GM19328 (cell line): Measurements from ENCODE around the gene MELK.
"Not testable (repeated sequence)": the region's sequence is repeated elsewhere in the genome, so short reads cannot be mapped to it uniquely, and the experiment has no call there.

Experiments used
- ATAC-seq: cut with Tn5 transposase; IDR thresholded peaks from one replicate; pipeline ENCODE4 v1.9.1; 2021; ENCODE audit warnings: mild to moderate bottlenecking, moderate library complexity; ENCODE audit not compliant: unreplicated experiment

MELK gene

GRCh38 chr9:36572515-36573418 is at the start of gene MELK:
Gene MELK (plus strand): TSS chr9:36572895. CDS start chr9:36581682, 8,787 bp downstream.
- ATAC-seq = peak; percentile 74

GRCh38 chr9:36530224-36530623 is 42.5 kb upstream of the MELK start:
- ATAC-seq = no peak

GRCh38 chr9:36532353-36532752 is 40.3 kb upstream of the MELK start:
- no peak for ATAC-seq

- ATAC-seq = not testable (repeated sequence)
These were observed 39.0 kb upstream of the MELK start for GRCh38 chr9:36533726-36534125.

GRCh38 chr9:36535107-36535506 is 37.6 kb upstream of the MELK start:
- no peak for ATAC-seq

- ATAC-seq = no peak
These were observed 34.8 kb upstream of the MELK start for GRCh38 chr9:36537861-36538260.

- ATAC-seq = no peak
These were observed 30.3 kb upstream of the MELK start for GRCh38 chr9:36542355-36542754.

GRCh38 chr9:36543916-36544315 is 28.8 kb upstream of the MELK start:
- no peak for ATAC-seq

GRCh38 chr9:36547598-36547997 is 25.1 kb upstream of the MELK start:
- no peak for ATAC-seq

GRCh38 chr9:36548454-36548853 is 24.2 kb upstream of the MELK start:
- ATAC-seq = no peak

GRCh38 chr9:36550135-36550534 is 22.6 kb upstream of the MELK start:
- ATAC-seq = no peak

- not testable (repeated sequence) for ATAC-seq
These were observed 22.0 kb upstream of the MELK start for GRCh38 chr9:36550631-36551098.

GRCh38 chr9:36551129-36551528 is 21.6 kb upstream of the MELK start:
- no peak for ATAC-seq

GRCh38 chr9:36551910-36552309 is 20.8 kb upstream of the MELK start:
- no peak for ATAC-seq

GRCh38 chr9:36559036-36559695 is 13.5 kb upstream of the MELK start:
- no peak for ATAC-seq

- ATAC-seq = no peak
These were observed 11.9 kb upstream of the MELK start for GRCh38 chr9:36560771-36561170.

- ATAC-seq = not testable (repeated sequence)
These were observed 9.9 kb upstream of the MELK start for GRCh38 chr9:36562801-36563200.

GRCh38 chr9:36566813-36567221 is 5.9 kb upstream of the MELK start:
- no peak for ATAC-seq

- ATAC-seq = not testable (repeated sequence)
These were observed 4.0 kb upstream of the MELK start for GRCh38 chr9:36568681-36569080.

GRCh38 chr9:36571333-36571732 is 1.4 kb upstream of the MELK start:
- no peak for ATAC-seq

GRCh38 chr9:36574045-36574444 is 1.4 kb downstream of the MELK start:
- not testable (repeated sequence) for ATAC-seq

- ATAC-seq = no peak
These were observed 2.8 kb downstream of the MELK start for GRCh38 chr9:36575411-36575882.
